Measurements from ENCODE around the gene SEMA4B. TPM values are rescaled to one million over a fixed set of nuclear protein-coding genes. Genes with fewer than 3 reads are reported as not detected.

Gene SEMA4B
- total RNA-seq, 4 donors from 2014 or later, result 43.1 to 104 (median 59.0) TPM

GRCh38 chr15:90200534-90201129 lies 498 bp upstream of the SEMA4B start:
- 11 to 12% methylated on average over 12 to 17 of the region's 24 CpGs for WGBS, 2 donors
- peak overlapping the region; percentile 51 to 88 (median 86) for H3K27ac ChIP-seq
- TF ChIP-seq CTCF (IDR thresholded peaks at IDR 0.05), result no peak
- TF ChIP-seq POLR2A (IDR thresholded peaks at IDR 0.05), result no peak
- no peak for TF ChIP-seq EP300 (IDR thresholded peaks at IDR 0.05)
- H3K4me3 ChIP-seq, result peak overlapping the region; percentile 63 to 92 (median 82)
- H3K9me3 ChIP-seq, result no peaks in the 10 kb centered on the region
- DNase-seq (ENCODE audit: low spot score in 2 of 2), result no peak
- peaks cover 0 to 68% (median 38%) of the 10 kb centered on the region in 4 donors for H3K4me1 ChIP-seq
- H3K36me3 ChIP-seq, result peaks cover 0 to 4% (median 0%) of the 10 kb centered on the region in 3 donors
- no peaks in the 10 kb centered on the region for H3K27me3 ChIP-seq

- H3K27me3 ChIP-seq, result no peaks in the 10 kb centered on the region
- DNase-seq (ENCODE audit: low spot score in 2 of 2), result no peak
- WGBS, 2 donors, result 4 to 7% methylated on average over 13 to 25 of the region's 25 CpGs
- TF ChIP-seq EP300 (IDR thresholded peaks at IDR 0.05) (no peak), POLR2A (IDR thresholded peaks at IDR 0.05) (no peak), CTCF (IDR thresholded peaks at IDR 0.05) (no peak)
- peaks cover 0 to 79% (median 44%) of the 10 kb centered on the region in 4 donors for H3K4me1 ChIP-seq
- H3K9me3 ChIP-seq, result no peaks in the 10 kb centered on the region
- H3K36me3 ChIP-seq, result peaks cover 0 to 12% (median 0%) of the 10 kb centered on the region in 3 donors
- peak overlapping the region; percentile 63 to 92 (median 82) for H3K4me3 ChIP-seq
- H3K27ac ChIP-seq, result peak overlapping the region; percentile 51 to 88 (median 86)
Observed at GRCh38 chr15:90201944-90202375, 830 bp downstream of the SEMA4B start.

- peak overlapping the region in 3 of 4 donors; percentile 16 to 88 (median 87) for H3K27ac ChIP-seq
- DNase-seq (ENCODE audit: low spot score in 2 of 2), result no peak
- peak overlapping the region in 1 of 4 donors; percentile 92 for H3K4me3 ChIP-seq
Observed at GRCh38 chr15:90202929-90203328, 1.8 kb downstream of the SEMA4B start.

GRCh38 chr15:90203473-90203872 lies 2.3 kb downstream of the SEMA4B start:
- Histone ChIP-seq H3K4me3 (peak overlapping the region in 1 of 4 donors; percentile 0), H3K4me1 (peaks cover 0 to 74% (median 44%) of the 10 kb centered on the region in 4 donors), H3K9me3 (no peaks in the 10 kb centered on the region), H3K36me3 (peaks cover 0 to 21% (median 0%) of the 10 kb centered on the region in 3 donors), H3K27me3 (no peaks in the 10 kb centered on the region), H3K27ac (peak overlapping the region; percentile 16 to 88 (median 62))
- WGBS, 2 donors, result 85 to 90% methylated on average over 7 of the region's 7 CpGs
- DNase-seq (ENCODE audit: low spot score in 2 of 2), result no peak
- no peak for TF ChIP-seq CTCF (IDR thresholded peaks at IDR 0.05)
- no peak for TF ChIP-seq EP300 (IDR thresholded peaks at IDR 0.05)
- TF ChIP-seq POLR2A (IDR thresholded peaks at IDR 0.05), result no peak

More at GRCh38 chr15:90202929-90203328, 1.8 kb downstream of the SEMA4B start:
- H3K27me3 ChIP-seq, result no peaks in the 10 kb centered on the region
- H3K9me3 ChIP-seq, result no peaks in the 10 kb centered on the region
- peaks cover 0 to 21% (median 0%) of the 10 kb centered on the region in 3 donors for H3K36me3 ChIP-seq
- 75 to 84% methylated on average over 4 of the region's 4 CpGs for WGBS, 2 donors
- H3K4me1 ChIP-seq, result peaks cover 0 to 79% (median 44%) of the 10 kb centered on the region in 4 donors
- TF ChIP-seq POLR2A (IDR thresholded peaks at IDR 0.05), result no peak
- TF ChIP-seq EP300 (IDR thresholded peaks at IDR 0.05), result no peak
- no peak for TF ChIP-seq CTCF (IDR thresholded peaks at IDR 0.05)

- no peak for DNase-seq (ENCODE audit: low spot score in 2 of 2)
- TF ChIP-seq CTCF (IDR thresholded peaks at IDR 0.05) (no peak), EP300 (IDR thresholded peaks at IDR 0.05) (peak in 1 of 2 donors; percentile 28)
- H3K4me1 ChIP-seq, result peaks cover 0 to 75% (median 44%) of the 10 kb centered on the region in 4 donors
- no peaks in the 10 kb centered on the region for H3K27me3 ChIP-seq
- no peaks in the 10 kb centered on the region for H3K9me3 ChIP-seq
- H3K27ac ChIP-seq, result peak overlapping the region; percentile 16 to 88 (median 62)
- 40 to 43% methylated on average over 8 of the region's 8 CpGs for WGBS, 2 donors
- peaks cover 0 to 23% (median 0%) of the 10 kb centered on the region in 3 donors for H3K36me3 ChIP-seq
- peak overlapping the region in 1 of 4 donors; percentile 0 for H3K4me3 ChIP-seq
Observed at GRCh38 chr15:90203922-90204321, 2.8 kb downstream of the SEMA4B start.
